Measurements from ENCODE around the gene DLK1. TPM values are rescaled to one million over a fixed set of nuclear protein-coding genes. Genes with fewer than 3 reads are reported as not detected.

DLK1 gene
- total and polyA plus RNA-seq, 8 donors, result 7.7 to 65.5 (median 15.2) TPM

GRCh38 chr14:100695423-100695738 is 31.3 kb upstream of the DLK1 start:
- FAIRE-seq, result no peak
- intact Hi-C loops (cut with DNase I), result no loop called here

GRCh38 chr14:100696008-100696407 is 30.7 kb upstream of the DLK1 start:
- FAIRE-seq (no peak), DNase-seq (peak in 2 of 6 donors; percentile 3 to 4), ATAC-seq (no peak)
- no peaks in the 10 kb centered on the region for H3K4me1 ChIP-seq
- intact Hi-C loops (cut with DNase I), result no loop called here
- 73% methylated on average over 13 of the region's 13 CpGs for WGBS, 2 donors
- H3K36me3 ChIP-seq, result no peaks in the 10 kb centered on the region
- no peaks in the 10 kb centered on the region for H3K9me3 ChIP-seq
- no peak overlapping the region for H3K4me3 ChIP-seq
- no peaks in the 10 kb centered on the region for H3K27me3 ChIP-seq
- H3K27ac ChIP-seq, result no peak overlapping the region
- no peak for TF ChIP-seq CTCF (IDR thresholded peaks at IDR 0.05)

More at GRCh38 chr14:100695423-100695738, 31.3 kb upstream of the DLK1 start:
- Histone ChIP-seq H3K9me3 (no peaks in the 10 kb centered on the region), H3K27me3 (no peaks in the 10 kb centered on the region), H3K4me1 (no peaks in the 10 kb centered on the region), H3K27ac (no peak overlapping the region), H3K4me3 (no peak overlapping the region), H3K36me3 (no peaks in the 10 kb centered on the region)
- ATAC-seq (no peak), DNase-seq (peak in 1 of 6 donors; percentile 19)
- WGBS, 2 donors, result 71 to 78% methylated on average over 13 of the region's 13 CpGs
- TF ChIP-seq CTCF (IDR thresholded peaks at IDR 0.05), result no peak

GRCh38 chr14:100696590-100696989 is 30.1 kb upstream of the DLK1 start:
- ATAC-seq, result no peak
- WGBS, 2 donors, result 62 to 76% methylated on average over 11 of the region's 11 CpGs
- no peaks in the 10 kb centered on the region for H3K27me3 ChIP-seq
- DNase-seq, result peak in 1 of 6 donors; percentile 20
- no peak for TF ChIP-seq CTCF (IDR thresholded peaks at IDR 0.05)
- no peaks in the 10 kb centered on the region for H3K36me3 ChIP-seq
- no peak overlapping the region for H3K4me3 ChIP-seq
- H3K4me1 ChIP-seq, result no peaks in the 10 kb centered on the region
- H3K27ac ChIP-seq, result no peak overlapping the region
- H3K9me3 ChIP-seq, result no peaks in the 10 kb centered on the region
- intact Hi-C loops (cut with DNase I), result no loop called here
- FAIRE-seq, result no peak

- H3K4me1 ChIP-seq, result no peaks in the 10 kb centered on the region
- intact Hi-C loops (cut with DNase I), result no loop called here
- WGBS, 2 donors, result 71 to 76% methylated on average over 10 of the region's 10 CpGs
- H3K36me3 ChIP-seq, result no peaks in the 10 kb centered on the region
- no peak overlapping the region for H3K27ac ChIP-seq
- DNase-seq (peak in 1 of 6 donors; percentile 14), ATAC-seq (no peak), FAIRE-seq (no peak)
- H3K27me3 ChIP-seq, result no peaks in the 10 kb centered on the region
- H3K9me3 ChIP-seq, result no peaks in the 10 kb centered on the region
- H3K4me3 ChIP-seq, result no peak overlapping the region
- no peak for TF ChIP-seq CTCF (IDR thresholded peaks at IDR 0.05)
Measured at GRCh38 chr14:100698066-100698465, 28.6 kb upstream of the DLK1 start.

- FAIRE-seq (no peak), DNase-seq (peak in 1 of 6 donors; percentile 20), ATAC-seq (no peak)
- no peaks in the 10 kb centered on the region for H3K36me3 ChIP-seq
- H3K27me3 ChIP-seq, result no peaks in the 10 kb centered on the region
- no peak overlapping the region for H3K4me3 ChIP-seq
- no peak overlapping the region for H3K27ac ChIP-seq
- no peak for TF ChIP-seq CTCF (IDR thresholded peaks at IDR 0.05)
- WGBS, 2 donors, result 78 to 86% methylated on average over 16 of the region's 16 CpGs
- no peaks in the 10 kb centered on the region for H3K4me1 ChIP-seq
- no peaks in the 10 kb centered on the region for H3K9me3 ChIP-seq
- intact Hi-C loops (cut with DNase I), result no loop called here
Measured at GRCh38 chr14:100698666-100699448, 27.8 kb upstream of the DLK1 start.

Data from pancreas (tissue), 10 donors.